ENCODE measurements around the gene ARRB2.

GRCh38 chr17:4751932-4752331 is 41.5 kb downstream of the ARRB2 start:
- TF ChIP-seq CTCF (IDR thresholded peaks at IDR 0.05; ENCODE audit: insufficient read depth, low read depth, low read length) = no peak
- no peak for TF ChIP-seq EZH2 (IDR thresholded peaks at IDR 0.05; ENCODE audit: insufficient read depth, low read length)
